Retina (tissue), 1 donor: ENCODE measurements around the gene UBXN7.
"Not testable (repeated sequence)": the region's sequence is repeated elsewhere in the genome, so short reads cannot be mapped to it uniquely, and the experiment has no call there.

Source experiments
- DNase-seq: peaks from one replicate; pipeline ENCODE4 v3.0.0-alpha.2; 2016

The UBXN7 gene

GRCh38 chr3:196314597-196314996 lies 117.6 kb downstream of the UBXN7 start:
- DNase-seq = no peak

- not testable (repeated sequence) for DNase-seq
Observed at GRCh38 chr3:196314086-196314485, 118.1 kb downstream of the UBXN7 start.

GRCh38 chr3:196302960-196303359 lies 129.3 kb downstream of the UBXN7 start:
- DNase-seq = not testable (repeated sequence)

- not testable (repeated sequence) for DNase-seq
Observed at GRCh38 chr3:196302551-196302950, 129.7 kb downstream of the UBXN7 start.

- DNase-seq = no peak
Observed at GRCh38 chr3:196298521-196298920, 133.7 kb downstream of the UBXN7 start.
